OCI-LY1 (cell line): Measurements from ENCODE around the gene ALDOA.
A peak's percentile ranks its signal among the peaks of the same experiment; 100 is the strongest.

Experiments used
- H2AFZ ChIP-seq: fragments of 200-600 bp; sonication (generic), shearing (Covaris generic); 2 replicates; pipeline ENCODE4 v1.6.0; 2014; ENCODE audit warnings: antibody characterized with exemption, mild to moderate bottlenecking, low read length
- H3F3A ChIP-seq: fragments of 200-600 bp; sonication (generic), shearing (Covaris generic); 2 replicates; pipeline ENCODE4 v1.6.0; 2014; ENCODE audit warnings: mild to moderate bottlenecking, antibody characterized with exemption, low read length, moderate library complexity; ENCODE audit not compliant: insufficient read depth
- H3K27ac ChIP-seq: fragments of 200-600 bp; sonication (generic); 2 replicates; pipeline ENCODE4 v1.5.1; 2014; ENCODE audit warnings: low read length, mixed run types, mild to moderate bottlenecking, low read depth; ENCODE audit not compliant: poor library complexity, severe bottlenecking
- H3K27me3 ChIP-seq: fragments of 200-600 bp; sonication (generic); 2 replicates; pipeline ENCODE4 v1.6.0; 2014; ENCODE audit warnings: antibody characterized with exemption, mild to moderate bottlenecking, low read length, moderate library complexity; ENCODE audit not compliant: insufficient read depth
- H3K36me3 ChIP-seq: fragments of 200-600 bp; sonication (generic); 2 replicates; pipeline ENCODE4 v1.6.1; 2014; ENCODE audit warnings: mild to moderate bottlenecking, antibody characterized with exemption, low read length, moderate library complexity, mixed read lengths; ENCODE audit not compliant: insufficient read depth
- H3K4me1 ChIP-seq: fragments of 200-600 bp; sonication (generic); 2 replicates; pipeline ENCODE4 v1.5.1; 2014; ENCODE audit warnings: mild to moderate bottlenecking, low read length, moderate library complexity; ENCODE audit not compliant: insufficient read depth, severe bottlenecking
- H3K4me2 ChIP-seq: fragments of 200-600 bp; sonication (generic), shearing (Covaris generic); 2 replicates; pipeline ENCODE4 v1.6.1; 2014; ENCODE audit warnings: low read length
- H3K4me3 ChIP-seq: fragments of 200-600 bp; sonication (generic); 2 replicates; pipeline ENCODE4 v1.5.1; 2014; ENCODE audit warnings: low read length, low read depth, mild to moderate bottlenecking, mixed read lengths; ENCODE audit not compliant: poor library complexity, severe bottlenecking
- H3K79me2 ChIP-seq: fragments of 200-600 bp; shearing (Covaris generic); 2 replicates; pipeline ENCODE4 v1.6.1; 2016; ENCODE audit warnings: mixed run types, low read length, mixed read lengths; ENCODE audit not compliant: insufficient read depth
- H3K9ac ChIP-seq: fragments of 200-600 bp; sonication (generic), shearing (Covaris generic); 2 replicates; pipeline ENCODE4 v1.6.1; 2014; ENCODE audit warnings: mild to moderate bottlenecking, low read length, mixed read lengths
- H3K9me2 ChIP-seq: fragments of 200-600 bp; sonication (generic), shearing (Covaris generic); 2 replicates; pipeline ENCODE4 v1.6.1; 2014; ENCODE audit warnings: low read depth, mild to moderate bottlenecking, low read length, mixed read lengths
- H3K9me3 ChIP-seq: fragments of 200-600 bp; shearing (Covaris generic); 2 replicates; pipeline ENCODE4 v1.6.1; 2014; ENCODE audit warnings: low read length, mixed read lengths
- H4K20me1 ChIP-seq: fragments of 200-600 bp; sonication (generic), shearing (Covaris generic); 2 replicates; pipeline ENCODE4 v1.6.0; 2016; ENCODE audit warnings: mild to moderate bottlenecking, low read length; ENCODE audit not compliant: insufficient read depth
- CTCF ChIP-seq: fragments of 200-600 bp; sonication (generic), shearing (Covaris generic); IDR thresholded peaks from 2 replicates; pipeline ENCODE4 v1.5.1; 2017; ENCODE audit warnings: mild to moderate bottlenecking, antibody characterized with exemption, low read length, moderate library complexity, mixed read lengths
- EZH2 ChIP-seq: fragments of 200-600 bp; sonication (generic), shearing (Covaris generic); IDR thresholded peaks from 2 replicates; pipeline ENCODE4 v1.8.0; 2017; ENCODE audit warnings: borderline replicate concordance, mixed run types, mild to moderate bottlenecking, antibody characterized with exemption, low read length, moderate library complexity, mixed read lengths

The ALDOA gene

GRCh38 chr16:30115238-30115637 lies 49.7 kb downstream of the ALDOA start:
- Histone ChIP-seq H3K9me2 (no peaks in the 10 kb centered on the region), H3K4me2 (no peak overlapping the region), H3F3A (no peaks in the 10 kb centered on the region), H4K20me1 (no peaks in the 10 kb centered on the region), H3K4me3 (no peak overlapping the region), H3K4me1 (peaks cover 10% of the 10 kb centered on the region), H2AFZ (no peak overlapping the region), H3K36me3 (peaks cover 23% of the 10 kb centered on the region; the same call in 1 of the 2 replicates), H3K27me3 (no peaks in the 10 kb centered on the region), H3K27ac (peak overlapping the region; percentile 35), H3K79me2 (no peaks in the 10 kb centered on the region), H3K9ac (no peak overlapping the region), H3K9me3 (no peaks in the 10 kb centered on the region)
- no peak for TF ChIP-seq EZH2
- no peak for TF ChIP-seq CTCF

GRCh38 chr16:30116291-30117207 lies 51.0 kb downstream of the ALDOA start:
- no peak overlapping the region for H3K4me3 ChIP-seq
- no peak overlapping the region for H3K27ac ChIP-seq
- no peaks in the 10 kb centered on the region for H3K27me3 ChIP-seq
- no peaks in the 10 kb centered on the region for H3F3A ChIP-seq
- no peak overlapping the region for H3K4me2 ChIP-seq
- H2AFZ ChIP-seq, result no peak overlapping the region
- peaks cover 10% of the 10 kb centered on the region for H3K4me1 ChIP-seq
- H3K9me3 ChIP-seq, result no peaks in the 10 kb centered on the region
- no peaks in the 10 kb centered on the region for H4K20me1 ChIP-seq
- H3K36me3 ChIP-seq, result peaks cover 20% of the 10 kb centered on the region; the same call in 1 of the 2 replicates
- H3K79me2 ChIP-seq, result no peaks in the 10 kb centered on the region
- no peaks in the 10 kb centered on the region for H3K9me2 ChIP-seq
- no peak for TF ChIP-seq CTCF
- no peak for TF ChIP-seq EZH2
- no peak overlapping the region for H3K9ac ChIP-seq

DNA sequence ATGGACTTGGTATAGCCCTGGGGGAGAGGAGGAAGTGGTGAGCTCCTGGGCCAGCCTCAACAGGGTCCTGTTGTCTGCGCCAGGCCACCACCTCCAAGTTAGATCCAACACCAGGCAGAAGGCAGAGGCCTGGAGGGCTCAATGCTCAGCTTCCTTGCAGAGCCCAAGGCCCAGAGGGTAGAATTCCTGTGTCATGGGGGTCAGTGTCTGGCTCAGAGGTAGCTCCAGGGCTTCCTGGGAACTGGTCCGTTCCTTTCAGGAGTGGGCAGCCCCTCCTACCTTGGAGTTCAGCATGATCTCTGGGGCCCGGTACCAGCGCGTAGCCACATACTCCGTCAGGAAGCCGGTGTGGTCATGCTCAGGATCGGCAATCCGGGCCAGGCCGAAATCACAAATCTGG lies 52.2 kb downstream of the ALDOA start:
- no peak overlapping the region for H3K9ac ChIP-seq
- H4K20me1 ChIP-seq, result no peaks in the 10 kb centered on the region
- H2AFZ ChIP-seq, result no peak overlapping the region
- no peaks in the 10 kb centered on the region for H3K79me2 ChIP-seq
- no peak overlapping the region for H3K4me3 ChIP-seq
- no peak overlapping the region for H3K4me2 ChIP-seq
- peaks cover 20% of the 10 kb centered on the region; the same call in 1 of the 2 replicates for H3K36me3 ChIP-seq
- H3K27ac ChIP-seq, result no peak overlapping the region
- H3K9me3 ChIP-seq, result no peaks in the 10 kb centered on the region
- no peaks in the 10 kb centered on the region for H3K27me3 ChIP-seq
- no peaks in the 10 kb centered on the region for H3F3A ChIP-seq
- TF ChIP-seq EZH2, result no peak
- TF ChIP-seq CTCF, result no peak
- no peaks in the 10 kb centered on the region for H3K9me2 ChIP-seq
- peaks cover 21% of the 10 kb centered on the region for H3K4me1 ChIP-seq
